Left hindlimb (tissue), 1 donor: ENCODE data around the gene FUZ.

Source experiments
- DNase-seq: peaks from one replicate; pipeline ENCODE4 v3.0.0-alpha.2; 2018

The FUZ gene, protein sequence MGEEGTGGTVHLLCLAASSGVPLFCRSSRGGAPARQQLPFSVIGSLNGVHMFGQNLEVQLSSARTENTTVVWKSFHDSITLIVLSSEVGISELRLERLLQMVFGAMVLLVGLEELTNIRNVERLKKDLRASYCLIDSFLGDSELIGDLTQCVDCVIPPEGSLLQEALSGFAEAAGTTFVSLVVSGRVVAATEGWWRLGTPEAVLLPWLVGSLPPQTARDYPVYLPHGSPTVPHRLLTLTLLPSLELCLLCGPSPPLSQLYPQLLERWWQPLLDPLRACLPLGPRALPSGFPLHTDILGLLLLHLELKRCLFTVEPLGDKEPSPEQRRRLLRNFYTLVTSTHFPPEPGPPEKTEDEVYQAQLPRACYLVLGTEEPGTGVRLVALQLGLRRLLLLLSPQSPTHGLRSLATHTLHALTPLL

DNA sequence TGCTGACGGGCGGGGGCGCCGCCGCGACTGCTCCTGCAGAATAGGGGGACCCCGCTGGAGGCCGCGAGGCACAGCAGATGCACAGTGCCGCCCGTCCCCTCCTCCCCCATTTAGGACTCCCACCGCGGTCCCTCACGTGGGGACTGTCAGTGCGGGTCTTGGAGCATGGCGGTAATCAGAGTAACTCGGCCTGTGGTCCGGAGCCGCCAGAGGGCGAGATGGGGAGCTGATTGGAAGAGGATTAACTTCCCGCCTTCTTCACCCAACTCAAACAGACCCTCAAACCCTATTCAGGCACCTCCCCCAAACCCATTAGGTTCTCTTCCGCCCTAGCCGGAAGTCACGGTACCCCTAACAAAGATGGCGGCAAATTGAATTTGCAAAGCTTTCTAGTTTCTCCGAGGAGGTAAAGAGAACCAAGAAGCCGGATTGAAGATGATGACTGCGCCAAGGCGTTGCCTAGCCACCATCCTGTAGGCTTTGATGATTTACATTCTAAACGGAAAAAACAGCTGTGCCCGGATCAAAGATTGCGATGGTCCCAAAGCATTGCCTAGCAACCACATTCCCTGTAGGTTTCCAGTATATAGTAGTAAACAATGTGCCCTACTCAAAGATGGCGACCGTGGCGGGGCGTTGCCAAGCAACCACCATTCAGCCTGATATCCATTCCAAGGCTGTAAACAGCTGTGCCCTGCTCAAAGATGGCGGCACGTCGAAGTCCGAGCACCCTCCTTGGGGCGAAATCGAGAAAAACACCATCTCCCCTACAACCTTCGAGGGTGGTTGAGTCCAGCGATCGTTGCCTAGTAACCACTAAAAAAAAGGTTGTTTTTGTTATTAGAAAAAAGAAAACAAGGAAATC, at the start of gene FUZ:
FUZ (minus strand) TSS at position 296 of the 865 bp plus-strand sequence; CDS start at position 110, 186 bp downstream.
- peak; percentile 99 for DNase-seq

DNA sequence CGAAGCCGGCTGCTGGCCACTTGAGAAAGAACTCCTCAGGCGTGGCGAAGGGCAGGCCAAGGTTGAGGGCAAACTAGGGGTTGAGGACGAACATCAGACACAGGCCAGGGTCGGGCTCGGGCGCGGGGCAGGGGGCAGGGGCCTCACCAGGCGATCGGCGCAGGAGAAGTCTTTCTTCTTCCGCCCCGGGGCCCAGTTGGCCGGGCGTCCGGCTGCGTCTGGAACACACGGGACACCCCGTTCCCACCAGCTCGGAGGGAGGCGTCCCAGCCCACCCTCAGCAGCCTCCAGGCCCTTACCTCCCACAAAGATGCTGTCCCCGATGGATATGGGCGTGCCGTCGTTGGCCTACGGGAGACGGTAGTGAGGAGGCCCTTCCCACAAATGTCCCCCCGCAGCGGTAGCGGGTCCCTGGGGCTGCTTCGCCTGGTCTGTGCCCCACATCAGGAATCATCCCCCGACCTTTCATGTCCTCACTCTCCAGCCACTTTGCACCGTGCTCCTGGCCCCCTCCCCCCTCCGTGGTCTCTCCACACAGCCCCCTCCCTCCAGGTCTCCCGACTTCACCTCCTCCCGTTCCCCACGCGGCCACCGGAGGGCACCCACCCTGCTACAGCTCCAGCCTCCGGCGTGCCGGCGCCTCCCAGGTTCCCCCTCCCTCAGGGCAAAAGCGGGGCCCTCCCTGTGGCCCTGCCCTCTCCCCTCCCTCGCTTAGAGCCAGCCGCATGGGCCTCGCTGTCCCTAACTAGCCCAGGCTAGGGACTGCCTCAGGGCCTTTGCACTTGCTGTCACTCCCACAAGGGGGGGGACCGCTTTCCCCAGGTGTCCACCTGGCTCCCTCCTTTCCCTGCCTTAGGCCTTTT, 49.5 kb upstream of the FUZ start:
- peak; percentile 48 for DNase-seq

DNA sequence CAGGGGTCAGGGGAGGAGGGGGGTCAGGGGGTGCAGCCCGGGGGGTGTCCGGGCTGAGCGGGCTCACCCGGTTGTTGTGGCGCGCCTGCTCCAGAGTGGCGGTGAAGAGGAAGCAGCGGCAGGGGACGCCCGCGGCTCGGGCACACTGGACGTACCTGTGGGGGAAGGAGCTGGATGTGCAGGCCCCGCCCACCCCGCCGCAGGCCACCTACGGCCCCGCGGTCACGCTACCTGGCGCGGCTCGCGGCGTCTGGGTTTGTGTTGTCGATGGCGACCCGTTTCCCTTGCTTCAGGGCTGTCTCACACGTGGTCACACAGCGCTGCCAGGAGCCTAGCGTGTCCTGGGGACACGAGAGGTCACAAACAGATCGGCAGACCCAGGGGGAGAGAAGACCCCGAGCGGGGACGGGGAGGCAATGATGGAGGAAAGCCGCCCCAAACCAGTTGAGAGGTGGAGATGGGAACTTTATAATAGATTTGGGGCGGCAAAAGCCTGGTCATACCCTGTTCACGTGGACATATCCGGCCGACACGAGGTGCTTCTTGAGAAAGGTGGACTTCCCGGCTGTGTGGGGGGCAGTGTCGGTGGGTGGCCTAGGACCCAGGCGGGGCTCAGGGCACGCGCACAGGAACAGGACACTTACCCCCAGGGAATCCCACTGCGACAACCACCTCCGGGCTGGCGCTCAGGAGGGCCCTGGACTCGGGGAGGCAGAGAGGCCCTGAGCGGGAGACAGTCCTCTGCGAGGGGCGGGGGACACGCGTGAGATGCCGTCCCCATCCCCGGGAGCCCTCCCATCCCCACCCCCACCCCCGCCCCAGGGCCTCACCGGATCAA, 48.7 kb upstream of the FUZ start:
- DNase-seq: no peak

DNA sequence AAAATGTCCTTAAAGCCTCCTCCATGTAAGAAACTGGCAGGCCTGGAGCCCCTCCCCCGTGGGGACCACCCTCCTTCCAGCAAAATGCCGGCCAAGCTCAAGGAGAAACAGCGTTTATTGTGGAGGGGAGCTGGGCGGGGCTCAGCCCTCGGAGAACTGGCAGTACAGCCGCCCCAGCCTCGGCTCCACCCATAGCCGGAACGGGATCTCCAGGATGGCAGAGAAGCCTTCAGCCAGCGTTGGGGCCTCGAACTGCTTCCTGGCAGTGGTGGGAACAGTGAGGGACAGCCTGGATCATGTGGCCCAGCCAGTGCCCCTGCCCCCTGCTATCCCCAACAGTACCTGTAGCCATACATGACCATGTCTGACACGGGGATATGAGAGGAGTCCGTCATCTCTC, 48.0 kb upstream of the FUZ start:
- DNase-seq: peak; percentile 67

DNA sequence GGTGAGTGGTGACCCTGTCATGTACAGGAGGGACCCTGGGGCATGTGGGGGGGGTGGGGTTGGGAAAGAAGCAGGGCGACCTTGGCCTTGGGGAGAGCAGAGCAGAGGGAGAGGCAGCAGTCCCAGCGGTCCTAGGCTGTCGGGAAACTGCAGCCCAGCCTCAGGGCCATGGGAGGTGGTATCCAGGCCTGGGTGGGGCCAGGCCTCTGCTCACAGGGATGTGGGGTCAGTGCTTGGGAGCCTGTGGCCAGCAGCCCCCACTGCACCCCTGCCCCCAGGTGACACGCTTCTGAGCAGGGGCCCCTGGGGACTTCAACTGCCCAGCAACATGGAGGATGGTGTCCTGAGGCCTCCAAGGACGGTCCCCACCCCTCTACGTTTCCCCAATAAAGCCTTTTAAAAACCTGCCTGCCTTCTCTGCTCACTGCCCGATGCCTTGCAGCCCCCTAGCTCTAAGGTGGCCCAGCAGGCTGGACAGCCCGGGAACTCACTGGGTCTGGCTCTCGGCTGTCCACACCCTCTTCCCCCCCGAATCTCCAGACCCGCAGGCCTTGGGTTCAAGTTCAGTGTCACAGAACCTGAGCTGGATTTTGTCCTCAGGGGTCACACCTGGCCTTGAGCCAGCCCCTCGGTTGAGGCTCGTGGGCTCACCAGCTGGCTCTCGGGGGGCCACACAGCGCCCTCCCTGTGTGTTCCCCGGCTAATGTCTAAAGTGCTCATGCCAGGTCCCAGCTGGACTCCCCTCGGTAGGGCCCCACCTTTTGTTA, 47.4 kb upstream of the FUZ start:
- DNase-seq: no peak

DNA sequence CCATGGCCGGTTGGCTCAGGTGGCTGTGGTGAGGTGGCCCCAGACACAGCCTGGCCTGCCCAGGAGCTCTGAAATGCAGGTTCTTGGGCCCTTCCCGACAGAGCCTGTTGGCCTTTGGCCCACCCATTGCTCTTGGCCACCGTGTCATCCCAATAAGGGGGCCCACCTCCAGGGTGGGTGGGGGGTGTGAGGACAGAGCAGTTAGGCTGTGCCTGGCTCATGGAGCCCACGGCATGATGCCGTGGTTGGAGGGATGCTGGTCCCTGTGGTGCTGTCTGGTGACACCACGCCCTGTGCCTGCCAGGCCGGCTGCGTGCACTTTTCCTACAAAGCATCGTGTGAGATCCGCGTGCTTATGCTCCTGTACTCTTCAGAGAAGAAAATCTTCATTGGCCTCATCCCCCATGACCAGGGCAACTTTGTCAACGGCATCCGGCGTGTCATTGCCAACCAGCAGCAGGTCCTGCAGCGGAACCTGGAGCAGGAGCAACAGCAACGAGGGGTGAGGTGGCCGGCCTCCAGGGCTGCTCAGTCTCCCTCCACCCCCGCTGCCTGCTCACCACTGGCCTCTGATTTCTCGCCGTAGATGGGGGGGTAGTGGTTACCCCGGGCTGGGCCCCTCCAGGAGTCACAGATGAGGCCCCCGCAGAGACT, 46.7 kb upstream of the FUZ start:
- DNase-seq: peak; percentile 51

DNA sequence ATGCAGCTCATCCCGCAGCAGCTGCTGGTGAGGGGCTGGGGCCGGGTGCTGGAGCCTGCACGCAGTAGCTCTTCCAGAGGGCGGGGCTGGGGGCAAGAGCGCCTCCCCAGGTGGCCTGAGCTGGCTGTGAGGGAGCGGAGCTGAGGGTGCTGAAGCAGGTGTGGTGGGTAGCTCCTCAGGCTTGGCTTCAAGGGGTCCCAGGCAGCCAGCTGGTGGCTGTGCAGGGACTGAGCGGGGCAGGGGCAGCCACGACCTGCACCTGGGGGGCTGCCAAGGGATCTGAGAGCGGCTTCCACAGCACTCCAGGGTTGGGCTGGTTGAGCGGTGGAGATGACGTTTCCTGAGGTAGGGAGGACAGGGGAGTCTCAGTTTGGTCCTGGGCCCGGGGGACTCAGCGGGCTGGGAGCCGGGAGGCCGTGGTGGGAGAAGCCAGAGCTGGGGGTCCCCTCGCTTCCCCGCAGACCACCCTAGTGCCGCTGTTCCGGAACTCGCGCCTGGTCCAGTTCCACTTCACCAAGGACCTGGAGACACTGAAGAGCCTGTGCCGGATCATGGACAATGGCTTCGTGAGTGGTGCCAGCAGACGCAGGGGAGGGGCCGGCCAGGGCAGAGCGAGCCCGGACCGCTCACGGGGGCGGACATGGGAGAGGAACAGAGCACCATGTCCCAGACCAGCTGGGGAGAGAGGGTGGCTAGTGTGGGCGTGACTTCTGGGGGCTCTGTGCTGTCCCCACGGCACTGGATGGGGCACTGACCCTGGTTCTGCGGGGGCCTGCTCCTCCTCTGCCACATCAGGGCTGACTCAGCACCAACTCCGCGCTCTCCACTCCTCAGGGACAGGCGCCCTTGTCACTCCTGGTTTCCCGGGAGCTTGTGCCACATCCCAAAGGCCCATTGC, 45.2 kb upstream of the FUZ start:
- no peak for DNase-seq

DNA sequence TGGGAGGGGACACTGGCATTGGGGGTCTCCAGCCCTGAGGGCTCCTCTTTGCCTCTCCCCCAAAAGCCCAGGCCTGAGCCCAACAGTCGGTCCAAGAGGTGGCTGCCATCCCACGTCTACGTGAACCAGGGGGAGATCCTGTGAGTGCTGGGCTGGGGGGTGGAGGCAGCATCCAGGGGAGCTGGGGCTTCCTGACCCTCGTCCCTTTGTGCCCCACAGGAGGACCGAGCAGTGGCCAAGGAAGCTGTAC, 44.7 kb upstream of the FUZ start:
- no peak for DNase-seq

DNA sequence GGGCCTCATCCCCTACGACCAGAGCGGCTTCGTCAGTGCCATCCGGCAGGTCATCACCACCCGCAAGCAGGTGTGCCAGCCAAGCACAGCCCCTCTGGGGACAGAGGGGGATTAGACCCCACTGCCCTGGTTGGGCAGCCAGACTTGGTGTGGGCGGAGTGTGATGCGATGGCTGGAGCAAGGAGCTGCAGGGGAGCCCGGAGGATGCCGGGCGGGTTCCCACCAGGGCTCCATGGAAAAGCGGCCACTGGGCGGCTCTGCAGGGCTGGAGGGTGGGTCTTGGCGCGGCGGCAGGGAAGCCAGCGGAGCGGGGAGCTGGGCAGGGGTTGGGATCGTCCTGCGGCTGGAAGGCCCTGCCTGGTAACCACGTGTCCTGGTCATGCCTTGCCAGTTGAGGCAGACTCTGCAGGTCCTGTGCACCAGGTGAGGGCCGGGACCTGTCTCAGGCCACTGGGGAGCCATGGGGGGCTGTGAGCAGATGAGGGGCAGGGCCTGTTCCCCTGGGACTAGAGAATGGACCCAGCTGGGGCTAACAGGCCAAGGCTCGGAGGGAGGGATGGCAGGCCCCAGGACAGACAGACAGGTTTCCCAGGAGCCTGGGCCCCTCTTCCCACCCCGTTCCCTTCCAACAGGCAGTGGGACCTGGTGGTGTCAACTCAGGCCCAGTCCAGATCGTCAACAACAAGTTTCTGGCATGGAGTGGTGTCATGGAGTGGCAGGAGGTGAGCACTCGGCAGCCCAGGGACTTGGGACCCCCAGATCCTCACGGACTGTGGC, 44.2 kb upstream of the FUZ start:
- DNase-seq: no peak

DNA sequence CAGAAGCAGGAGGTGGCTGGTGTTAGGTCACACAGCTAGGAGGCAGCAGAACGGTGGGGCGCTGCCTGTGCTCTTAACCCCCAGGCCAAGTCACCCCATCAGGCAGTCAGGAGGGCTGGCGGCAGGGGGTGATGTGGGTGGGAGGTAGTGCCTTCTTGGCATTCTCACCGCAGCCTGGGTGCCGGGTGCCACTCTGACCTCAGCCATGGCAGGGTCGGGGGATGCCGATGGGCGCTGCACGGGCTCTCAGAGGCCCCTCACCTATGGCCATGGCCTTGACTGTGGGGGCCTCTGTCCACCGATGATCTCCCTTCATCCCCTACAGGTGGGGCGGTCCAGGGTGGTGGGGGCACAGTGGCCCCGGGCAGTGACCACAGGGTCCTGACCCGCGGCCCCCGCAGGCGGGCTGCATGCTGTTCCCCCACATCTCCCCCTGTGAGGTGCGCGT, 43.5 kb upstream of the FUZ start:
- no peak for DNase-seq

DNA sequence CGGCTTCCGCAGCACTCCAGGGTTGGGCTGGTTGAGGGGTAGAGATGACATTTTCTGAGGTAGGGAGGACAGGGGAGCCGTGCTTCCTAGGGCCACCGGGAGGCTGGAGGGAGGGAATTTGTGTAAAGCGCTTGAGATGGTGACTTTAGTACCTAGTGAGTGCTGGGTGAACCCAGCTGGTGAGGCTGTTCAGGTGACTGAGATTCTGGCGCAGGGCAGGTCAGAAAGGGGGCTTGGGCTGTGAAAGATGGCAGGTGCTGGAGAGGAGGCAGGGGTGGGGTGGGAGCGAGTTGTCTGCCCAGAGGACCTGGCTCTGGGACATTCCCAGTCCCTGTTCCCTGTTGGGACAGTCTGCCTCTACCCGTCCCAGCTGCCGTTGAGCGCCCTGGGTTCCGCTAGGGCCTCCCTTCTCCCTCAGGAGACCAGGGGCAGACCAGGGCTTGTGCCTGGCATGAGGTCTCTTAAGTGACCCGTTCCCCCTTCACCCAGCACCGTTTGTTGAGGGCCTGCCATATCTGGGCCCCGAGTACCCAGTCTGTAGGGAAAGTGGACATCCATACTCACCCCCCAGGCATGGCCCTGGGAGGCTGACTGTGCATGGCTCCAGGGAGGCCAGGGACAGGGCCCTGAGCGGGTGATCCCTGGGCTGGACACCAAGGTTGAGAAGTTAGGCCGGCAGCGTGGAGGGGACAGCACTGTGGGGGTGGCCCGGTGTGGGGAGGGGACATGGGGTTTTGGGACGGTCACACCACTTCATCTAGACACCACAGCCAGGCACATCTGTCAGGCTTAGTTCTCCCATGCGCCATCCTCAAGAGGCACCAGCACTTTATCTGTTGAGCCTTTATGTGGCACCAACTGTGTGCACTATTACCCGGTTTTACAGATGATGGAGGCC, 42.8 kb upstream of the FUZ start:
- no peak for DNase-seq

DNA sequence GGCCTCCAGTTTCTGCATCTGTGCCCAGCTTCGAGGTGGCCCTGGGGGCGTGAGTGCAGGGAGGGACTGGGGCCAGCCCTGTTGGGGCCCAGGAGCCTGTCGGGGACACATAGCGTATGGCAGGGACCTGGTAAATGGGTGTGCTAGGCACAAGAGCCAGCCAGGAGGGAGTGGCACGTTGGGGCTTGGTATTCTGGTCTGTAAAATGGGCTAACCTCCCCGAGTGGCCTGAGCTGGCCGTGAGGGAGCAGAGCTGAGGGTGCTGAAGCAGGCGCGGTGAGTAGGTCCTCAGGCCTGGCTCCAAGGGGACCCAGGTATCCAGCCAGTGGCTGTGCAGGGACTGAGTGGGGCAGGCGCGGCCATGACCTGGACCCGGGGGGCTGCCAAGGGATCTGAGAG, 42.2 kb upstream of the FUZ start:
- no peak for DNase-seq

DNA sequence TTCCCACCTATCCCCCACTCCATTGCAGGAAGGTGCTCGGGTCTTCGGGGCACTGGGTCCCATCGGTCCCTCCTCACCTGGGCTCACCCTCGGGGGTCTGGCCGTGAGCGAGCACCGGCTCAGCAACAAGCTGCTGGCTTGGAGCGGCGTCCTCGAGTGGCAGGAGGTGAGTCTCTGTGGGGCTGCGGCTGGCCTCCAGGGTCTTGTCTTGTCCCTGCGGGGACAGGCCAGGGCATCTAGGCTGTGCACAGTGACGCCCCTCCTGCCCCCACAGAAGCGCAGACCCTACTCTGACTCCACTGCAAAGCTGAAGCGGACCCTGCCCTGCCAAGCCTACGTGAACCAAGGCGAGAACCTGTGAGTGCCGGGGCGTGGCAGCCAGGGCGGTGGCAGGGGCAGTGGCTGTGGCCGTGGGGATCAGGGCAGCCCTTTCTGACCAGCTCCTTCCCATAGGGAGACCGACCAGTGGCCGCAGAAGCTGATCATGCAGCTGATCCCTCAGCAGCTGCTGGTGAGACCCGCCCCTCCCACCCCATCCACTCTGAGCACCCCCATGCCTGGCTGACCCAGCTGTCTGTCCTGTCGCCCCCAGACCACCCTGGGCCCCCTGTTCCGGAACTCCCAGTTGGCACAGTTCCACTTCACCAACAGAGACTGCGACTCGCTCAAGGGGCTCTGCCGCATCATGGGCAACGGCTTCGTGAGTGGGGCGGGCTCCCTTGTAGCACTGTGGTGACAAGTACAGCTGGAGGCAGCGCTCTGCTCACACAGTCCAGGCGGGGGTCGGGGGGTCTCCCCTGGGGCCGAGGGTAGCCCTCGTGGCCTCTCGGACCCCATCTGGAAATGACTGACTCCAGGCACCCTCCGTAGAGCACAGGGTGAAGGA, 41.5 kb upstream of the FUZ start:
- no peak for DNase-seq

DNA sequence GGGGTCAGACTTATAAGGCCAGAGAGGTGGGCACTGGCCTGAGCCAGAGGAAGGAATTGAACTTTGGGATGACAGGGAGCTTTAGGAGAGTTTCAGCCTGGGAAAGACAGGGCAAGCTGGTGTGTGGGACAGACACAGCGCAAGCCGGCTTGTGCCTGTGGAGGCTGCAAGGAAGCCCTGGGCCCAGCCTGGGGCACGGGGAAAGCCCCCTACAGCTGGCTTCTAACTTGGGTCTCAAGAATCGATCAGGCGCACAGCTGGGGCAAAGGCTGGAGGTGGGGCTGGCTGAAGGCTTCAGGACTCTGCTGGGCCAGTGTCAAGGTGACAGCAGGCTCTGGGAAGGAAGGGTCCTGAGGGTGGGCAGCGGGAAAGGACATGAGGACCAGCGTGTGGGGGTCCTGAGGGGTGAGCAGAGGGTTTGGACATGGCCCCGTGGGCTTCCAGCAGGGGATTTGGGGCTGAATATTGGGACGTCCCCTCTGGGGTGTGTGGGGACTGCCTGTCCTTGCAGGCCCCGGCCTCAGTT, 40.8 kb upstream of the FUZ start:
- no peak for DNase-seq

DNA sequence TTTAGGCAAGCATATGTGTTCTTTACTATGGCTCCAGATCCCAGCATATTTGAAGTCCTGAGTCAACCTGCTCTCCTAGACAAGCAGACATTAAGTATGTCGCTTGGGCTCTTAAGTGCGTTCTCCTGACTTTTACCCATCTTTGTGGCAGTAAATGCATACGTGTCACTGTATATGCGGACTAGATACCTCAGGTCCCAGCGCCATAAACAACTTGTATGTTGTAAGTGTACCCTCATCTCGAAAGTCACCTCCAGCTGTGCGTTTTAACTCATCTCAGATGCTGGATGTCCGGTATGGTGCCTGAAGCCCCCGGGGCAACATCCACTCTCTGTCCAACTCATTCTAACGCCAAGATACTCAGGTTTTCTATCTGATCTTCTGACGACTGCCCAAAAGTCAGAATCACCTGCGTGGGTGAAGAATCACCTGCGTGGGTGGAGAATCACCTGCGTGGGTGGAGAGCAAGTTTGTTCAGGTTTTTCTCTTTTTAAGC, 39.6 kb upstream of the FUZ start:
- DNase-seq: no peak
